ENCODE results near the gene NTMT1.

Gene NTMT1

GRCh38 chr9:129631674-129632129 is 5.7 kb downstream of the NTMT1 start:
- DNase-seq (ENCODE audit: low read depth in 1 of 2, low spot score in 1 of 2), result no peak
- Histone ChIP-seq H3K27ac (replicated peaks) (no peak overlapping the region), H3K4me3 (replicated peaks; ENCODE audit: insufficient read depth, low read length) (no peak overlapping the region), H3K27me3 (ENCODE audit: insufficient read depth, poor library complexity, severe bottlenecking) (no peaks in the 10 kb centered on the region)
- TF ChIP-seq GABPA (IDR thresholded peaks at IDR 0.05; ENCODE audit: low read depth) (no peak), CTCF (IDR thresholded peaks at IDR 0.05; ENCODE audit: insufficient read depth, low read length) (no peak), POLR2AphosphoS5 (IDR thresholded peaks at IDR 0.05; ENCODE audit: low read depth) (no peak), SPI1 (IDR thresholded peaks at IDR 0.05; ENCODE audit: borderline replicate concordance, low read depth) (no peak)
- TF ChIP-seq, protein P1, sequence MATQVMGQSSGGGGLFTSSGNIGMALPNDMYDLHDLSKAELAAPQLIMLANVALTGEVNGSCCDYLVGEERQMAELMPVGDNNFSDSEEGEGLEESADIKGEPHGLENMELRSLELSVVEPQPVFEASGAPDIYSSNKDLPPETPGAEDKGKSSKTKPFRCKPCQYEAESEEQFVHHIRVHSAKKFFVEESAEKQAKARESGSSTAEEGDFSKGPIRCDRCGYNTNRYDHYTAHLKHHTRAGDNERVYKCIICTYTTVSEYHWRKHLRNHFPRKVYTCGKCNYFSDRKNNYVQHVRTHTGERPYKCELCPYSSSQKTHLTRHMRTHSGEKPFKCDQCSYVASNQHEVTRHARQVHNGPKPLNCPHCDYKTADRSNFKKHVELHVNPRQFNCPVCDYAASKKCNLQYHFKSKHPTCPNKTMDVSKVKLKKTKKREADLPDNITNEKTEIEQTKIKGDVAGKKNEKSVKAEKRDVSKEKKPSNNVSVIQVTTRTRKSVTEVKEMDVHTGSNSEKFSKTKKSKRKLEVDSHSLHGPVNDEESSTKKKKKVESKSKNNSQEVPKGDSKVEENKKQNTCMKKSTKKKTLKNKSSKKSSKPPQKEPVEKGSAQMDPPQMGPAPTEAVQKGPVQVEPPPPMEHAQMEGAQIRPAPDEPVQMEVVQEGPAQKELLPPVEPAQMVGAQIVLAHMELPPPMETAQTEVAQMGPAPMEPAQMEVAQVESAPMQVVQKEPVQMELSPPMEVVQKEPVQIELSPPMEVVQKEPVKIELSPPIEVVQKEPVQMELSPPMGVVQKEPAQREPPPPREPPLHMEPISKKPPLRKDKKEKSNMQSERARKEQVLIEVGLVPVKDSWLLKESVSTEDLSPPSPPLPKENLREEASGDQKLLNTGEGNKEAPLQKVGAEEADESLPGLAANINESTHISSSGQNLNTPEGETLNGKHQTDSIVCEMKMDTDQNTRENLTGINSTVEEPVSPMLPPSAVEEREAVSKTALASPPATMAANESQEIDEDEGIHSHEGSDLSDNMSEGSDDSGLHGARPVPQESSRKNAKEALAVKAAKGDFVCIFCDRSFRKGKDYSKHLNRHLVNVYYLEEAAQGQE (IDR thresholded peaks at IDR 0.05; ENCODE audit: insufficient replicate concordance, low read depth), result no peak

- DNase-seq (ENCODE audit: low read depth in 1 of 2, low spot score in 1 of 2), result no peak
- H3K27ac ChIP-seq (replicated peaks), result no peak overlapping the region
- TF ChIP-seq, protein P1 (IDR thresholded peaks at IDR 0.05; ENCODE audit: insufficient replicate concordance, low read depth), result no peak
- TF ChIP-seq CTCF (IDR thresholded peaks at IDR 0.05; ENCODE audit: insufficient read depth, low read length) (no peak), SPI1 (IDR thresholded peaks at IDR 0.05; ENCODE audit: borderline replicate concordance, low read depth) (no peak), GABPA (IDR thresholded peaks at IDR 0.05; ENCODE audit: low read depth) (no peak), POLR2AphosphoS5 (IDR thresholded peaks at IDR 0.05; ENCODE audit: low read depth) (no peak)
These were observed 6.5 kb downstream of the NTMT1 start for GRCh38 chr9:129632460-129632859.

DNA sequence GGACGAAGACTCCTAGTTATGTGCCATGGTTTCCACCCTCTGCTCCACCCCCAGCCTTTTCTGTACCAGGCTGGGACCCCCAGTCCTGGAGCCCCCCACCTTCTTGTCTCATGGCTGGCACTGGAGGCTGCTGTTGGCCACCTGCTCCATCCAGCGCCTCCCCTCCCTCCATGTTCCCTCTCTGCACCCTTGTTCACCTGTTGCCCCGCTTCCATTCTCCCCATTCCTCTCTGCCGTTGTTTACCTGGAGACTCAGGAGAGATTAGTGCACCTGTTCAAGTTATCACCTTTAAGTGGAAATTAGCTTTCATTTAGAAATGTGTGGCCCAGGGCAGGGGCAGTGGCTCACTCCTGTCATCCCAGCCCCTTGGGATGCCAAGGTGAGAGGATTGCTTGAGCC is 7.2 kb downstream of the NTMT1 start:
- DNase-seq (ENCODE audit: low read depth in 1 of 2, low spot score in 1 of 2), result no peak
- no peak overlapping the region for H3K27ac ChIP-seq (replicated peaks)
- no peak for TF ChIP-seq GABPA (IDR thresholded peaks at IDR 0.05; ENCODE audit: low read depth)
- no peak for TF ChIP-seq POLR2AphosphoS5 (IDR thresholded peaks at IDR 0.05; ENCODE audit: low read depth)
- TF ChIP-seq, protein P1 (IDR thresholded peaks at IDR 0.05; ENCODE audit: insufficient replicate concordance, low read depth), result no peak
- TF ChIP-seq CTCF (IDR thresholded peaks at IDR 0.05; ENCODE audit: insufficient read depth, low read length), result no peak
- TF ChIP-seq SPI1 (IDR thresholded peaks at IDR 0.05; ENCODE audit: borderline replicate concordance, low read depth), result no peak
- H3K27me3 ChIP-seq (ENCODE audit: insufficient read depth, poor library complexity, severe bottlenecking), result no peaks in the 10 kb centered on the region
- no peak overlapping the region for H3K4me3 ChIP-seq (replicated peaks; ENCODE audit: insufficient read depth, low read length)

More at GRCh38 chr9:129632460-129632859, 6.5 kb downstream of the NTMT1 start:
- Histone ChIP-seq H3K4me3 (replicated peaks; ENCODE audit: insufficient read depth, low read length) (no peak overlapping the region), H3K27me3 (ENCODE audit: insufficient read depth, poor library complexity, severe bottlenecking) (no peaks in the 10 kb centered on the region)
